Measurements from ENCODE around the gene ARHGAP21. TPM values are rescaled to one million over a fixed set of nuclear protein-coding genes. Genes with fewer than 3 reads are reported as not detected.
A peak's percentile ranks its signal among the peaks of the same experiment; 100 is the strongest.

Gene ARHGAP21
- total RNA-seq, 1 experiment from 2014 or later = 64.2 TPM

DNA sequence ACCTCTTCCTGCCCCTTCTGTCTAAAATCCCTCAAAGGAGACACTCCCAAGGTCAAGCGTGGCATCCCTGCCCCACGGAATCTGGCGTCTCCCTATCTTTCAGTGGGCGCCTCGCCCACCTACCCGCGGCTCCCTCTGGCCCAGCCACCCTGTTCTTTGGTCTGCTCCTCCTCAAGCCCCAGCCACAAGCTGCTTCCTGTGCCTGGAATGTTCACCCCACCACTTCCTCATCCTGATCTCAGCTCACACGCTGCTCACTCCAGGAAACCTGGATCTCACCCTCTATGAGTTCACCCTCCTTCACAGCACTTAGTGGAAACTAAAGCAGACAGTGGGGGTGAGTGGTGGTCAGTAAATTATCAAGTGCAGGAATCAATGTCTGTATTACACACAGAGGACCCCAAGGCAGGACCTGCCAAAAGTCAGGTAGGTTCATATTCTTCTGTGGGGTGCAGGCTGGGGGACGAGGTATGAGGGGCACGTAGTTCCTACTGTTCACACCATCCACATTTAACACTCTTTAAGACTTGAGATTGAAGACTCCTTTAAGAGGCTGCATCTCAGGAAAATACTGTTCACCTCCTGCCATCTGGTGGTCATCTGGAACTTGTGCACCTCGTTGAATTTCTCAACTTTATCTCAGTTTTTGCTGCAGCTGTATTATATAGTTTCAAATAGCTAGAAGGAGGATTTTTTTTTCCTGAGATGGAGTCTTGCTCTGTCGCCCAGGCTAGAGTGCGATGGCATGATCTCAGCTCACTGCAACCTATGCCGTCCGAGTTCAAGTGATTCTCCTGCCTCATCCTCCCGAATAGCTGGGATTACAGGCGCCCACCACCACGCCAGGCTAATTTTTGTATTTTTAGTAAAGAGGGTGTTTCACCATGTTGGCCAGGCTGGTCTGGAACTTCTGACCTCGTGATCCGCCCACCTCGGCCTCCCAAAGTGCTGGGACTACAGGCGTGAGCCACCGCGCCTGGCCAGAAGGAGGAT, 166.6 kb downstream of the ARHGAP21 start:
- Histone ChIP-seq H3K4me1 (replicated peaks) (no peaks in the 10 kb centered on the region), H3K36me3 (no peaks in the 10 kb centered on the region), H3K27ac (no peak overlapping the region), H3K4me3 (no peak overlapping the region), H3K27me3 (replicated peaks) (no peaks in the 10 kb centered on the region), H3K9me3 (replicated peaks) (no peaks in the 10 kb centered on the region)
- peak; percentile 22 to 43 for DNase-seq (ENCODE audit: low read depth in 1 of 2, low spot score in 2 of 2)

DNA sequence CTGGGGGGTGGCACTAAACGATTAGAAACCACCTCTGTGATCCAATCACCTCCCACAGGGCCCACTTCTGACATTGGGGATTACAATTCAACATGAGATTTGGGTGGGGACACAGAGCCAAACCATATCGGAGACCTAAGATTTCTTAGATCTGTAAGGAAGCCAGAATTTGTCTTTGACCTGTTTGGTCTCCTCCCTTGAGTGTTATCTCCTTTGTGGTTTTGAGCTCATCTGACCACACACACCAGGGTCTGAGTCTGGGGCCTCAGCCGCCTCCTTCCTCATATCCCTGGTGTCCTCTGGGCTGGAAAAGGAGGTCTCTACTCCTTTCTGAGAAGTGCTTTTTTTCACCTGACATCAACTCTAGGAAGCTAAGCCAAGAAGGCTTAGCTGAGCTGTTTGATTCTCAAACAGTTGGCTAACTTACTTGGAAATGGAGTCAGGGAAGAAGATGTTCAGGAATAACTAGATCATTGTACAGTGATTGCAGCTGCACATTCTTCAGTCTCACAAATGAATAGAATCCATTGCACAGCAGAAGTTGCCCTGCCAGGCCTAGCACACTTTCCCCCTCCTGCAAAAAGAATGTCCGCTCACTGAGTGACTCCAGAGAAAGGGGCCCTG, 167.4 kb downstream of the ARHGAP21 start:
- no peak overlapping the region for H3K4me3 ChIP-seq
- no peak overlapping the region for H3K27ac ChIP-seq
- H3K27me3 ChIP-seq (replicated peaks) = no peaks in the 10 kb centered on the region
- peak in 1 of 2 experiments; percentile 13 for DNase-seq (ENCODE audit: low read depth in 1 of 2, low spot score in 2 of 2)
- no peaks in the 10 kb centered on the region for H3K36me3 ChIP-seq
- no peaks in the 10 kb centered on the region for H3K4me1 ChIP-seq (replicated peaks)
- H3K9me3 ChIP-seq (replicated peaks) = no peaks in the 10 kb centered on the region

DNA sequence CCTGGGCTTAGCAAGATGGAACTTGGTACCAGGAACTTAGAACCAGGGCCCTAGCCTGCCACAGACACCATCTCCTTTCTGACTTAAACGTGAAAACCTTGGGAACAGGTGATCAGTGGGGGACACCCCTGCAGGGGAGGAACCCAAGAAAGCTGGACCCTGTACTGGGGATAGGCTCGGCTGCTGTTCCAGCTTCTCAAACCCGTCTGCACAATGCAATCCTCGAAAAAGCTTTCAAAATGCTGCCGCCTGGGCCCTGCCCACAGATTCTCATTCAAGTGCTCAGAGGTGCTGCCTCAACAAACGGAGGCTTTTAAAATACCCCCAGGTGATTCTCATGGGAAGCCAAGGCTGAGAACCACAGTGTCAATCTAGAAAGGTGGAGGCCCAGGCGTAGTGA, 169.7 kb downstream of the ARHGAP21 start:
- Histone ChIP-seq H3K27ac (no peak overlapping the region), H3K4me3 (no peak overlapping the region), H3K36me3 (no peaks in the 10 kb centered on the region), H3K4me1 (replicated peaks) (no peaks in the 10 kb centered on the region), H3K9me3 (replicated peaks) (no peaks in the 10 kb centered on the region), H3K27me3 (replicated peaks) (no peaks in the 10 kb centered on the region)
- peak in 1 of 2 experiments; percentile 17 for DNase-seq (ENCODE audit: low read depth in 1 of 2, low spot score in 2 of 2)

DNA sequence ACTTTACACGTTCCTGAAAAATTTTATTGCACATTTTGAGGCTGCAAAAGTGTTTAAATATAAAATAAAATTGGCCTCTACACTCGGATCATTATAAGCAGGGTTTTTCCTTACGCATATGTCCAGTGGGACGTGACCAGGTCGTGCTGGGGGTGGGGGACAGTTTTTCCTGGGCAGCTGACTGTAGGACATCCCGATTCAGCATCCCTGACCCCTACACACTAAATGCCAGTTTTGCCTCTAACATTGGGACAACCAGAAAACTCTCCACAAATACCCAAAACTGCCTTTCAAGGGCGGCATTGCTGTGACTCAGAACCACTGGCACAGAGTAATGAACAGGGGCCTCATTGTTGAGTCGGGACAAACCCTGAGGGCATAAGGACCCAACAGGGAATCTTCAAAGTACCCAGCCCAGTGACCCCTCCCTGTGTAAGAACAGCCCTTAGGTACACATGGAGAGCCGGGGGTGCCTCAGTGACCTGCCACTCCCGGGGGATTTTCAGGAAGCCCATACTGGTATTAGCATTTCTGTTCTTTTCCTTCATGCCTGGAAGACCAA, 170.6 kb downstream of the ARHGAP21 start:
- H3K4me1 ChIP-seq (replicated peaks) = no peaks in the 10 kb centered on the region
- H3K27ac ChIP-seq = no peak overlapping the region
- H3K27me3 ChIP-seq (replicated peaks) = no peaks in the 10 kb centered on the region
- no peak overlapping the region for H3K4me3 ChIP-seq
- DNase-seq (ENCODE audit: low read depth in 1 of 2, low spot score in 2 of 2) = peak in 1 of 2 experiments; percentile 32
- H3K36me3 ChIP-seq = no peaks in the 10 kb centered on the region
- no peaks in the 10 kb centered on the region for H3K9me3 ChIP-seq (replicated peaks)

DNA sequence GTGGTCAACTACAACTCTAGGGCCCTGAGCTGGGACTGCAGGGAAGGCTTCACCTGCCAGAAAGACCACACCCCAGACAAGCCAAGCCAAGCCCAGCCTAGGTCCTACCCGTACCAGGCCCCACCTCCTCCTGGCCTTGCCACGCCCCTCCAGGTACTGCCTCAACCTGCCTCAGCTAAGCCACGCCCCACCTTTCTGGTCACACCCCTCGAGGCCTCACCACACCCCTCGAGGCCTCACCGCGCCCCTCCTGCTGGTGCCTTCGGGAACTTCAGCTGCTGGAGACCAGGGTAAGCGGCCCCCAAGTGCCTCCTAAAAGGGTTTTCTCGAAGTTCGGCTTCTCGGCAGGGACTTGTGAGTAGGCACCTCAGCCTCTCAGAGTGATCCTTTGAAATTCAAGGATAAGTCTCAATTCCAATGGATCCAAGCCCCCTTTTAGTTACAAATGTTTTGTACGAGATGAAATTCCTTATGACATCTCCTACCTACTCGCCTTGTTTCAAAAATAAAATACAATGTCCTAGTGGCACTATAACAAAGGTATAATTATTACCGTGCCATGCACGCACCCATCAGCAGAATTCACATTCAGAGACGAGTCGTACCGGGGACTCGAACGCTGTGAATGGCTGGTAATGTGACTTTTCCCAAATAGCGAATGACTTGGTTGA, 171.2 kb downstream of the ARHGAP21 start:
- H3K4me1 ChIP-seq (replicated peaks) = no peaks in the 10 kb centered on the region
- no peaks in the 10 kb centered on the region for H3K27me3 ChIP-seq (replicated peaks)
- DNase-seq (ENCODE audit: low read depth in 1 of 2, low spot score in 2 of 2) = peak in 1 of 2 experiments; percentile 43

DNA sequence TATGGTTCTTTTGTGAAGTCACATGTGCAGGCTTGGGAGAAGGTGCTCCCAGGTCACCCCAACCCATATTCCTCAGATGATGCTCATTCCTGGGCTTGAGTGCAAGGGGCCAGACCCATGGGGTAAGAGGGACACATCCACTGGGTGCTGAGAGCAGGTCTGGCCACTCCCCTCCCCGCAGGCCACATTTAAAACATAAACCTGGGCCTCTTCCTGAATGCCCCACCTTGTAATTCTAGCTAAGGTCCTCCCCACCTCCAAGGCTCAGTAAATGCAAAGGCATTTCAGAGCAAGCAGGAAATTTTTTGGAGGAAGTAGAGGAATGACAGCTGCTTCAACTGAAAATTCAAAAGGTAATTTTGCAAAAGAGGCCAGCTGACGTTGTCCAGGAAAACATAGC, 172.5 kb downstream of the ARHGAP21 start:
- Histone ChIP-seq H3K36me3 (no peaks in the 10 kb centered on the region), H3K4me1 (replicated peaks) (no peaks in the 10 kb centered on the region), H3K27ac (no peak overlapping the region), H3K9me3 (replicated peaks) (no peaks in the 10 kb centered on the region), H3K27me3 (replicated peaks) (no peaks in the 10 kb centered on the region), H3K4me3 (no peak overlapping the region)
- peak in 1 of 2 experiments; percentile 12 for DNase-seq (ENCODE audit: low read depth in 1 of 2, low spot score in 2 of 2)

More for the DNA sequence above, 171.2 kb downstream of the ARHGAP21 start:
- no peak overlapping the region for H3K27ac ChIP-seq
- H3K36me3 ChIP-seq = no peaks in the 10 kb centered on the region
- H3K9me3 ChIP-seq (replicated peaks) = no peaks in the 10 kb centered on the region
- no peak overlapping the region for H3K4me3 ChIP-seq

DNA sequence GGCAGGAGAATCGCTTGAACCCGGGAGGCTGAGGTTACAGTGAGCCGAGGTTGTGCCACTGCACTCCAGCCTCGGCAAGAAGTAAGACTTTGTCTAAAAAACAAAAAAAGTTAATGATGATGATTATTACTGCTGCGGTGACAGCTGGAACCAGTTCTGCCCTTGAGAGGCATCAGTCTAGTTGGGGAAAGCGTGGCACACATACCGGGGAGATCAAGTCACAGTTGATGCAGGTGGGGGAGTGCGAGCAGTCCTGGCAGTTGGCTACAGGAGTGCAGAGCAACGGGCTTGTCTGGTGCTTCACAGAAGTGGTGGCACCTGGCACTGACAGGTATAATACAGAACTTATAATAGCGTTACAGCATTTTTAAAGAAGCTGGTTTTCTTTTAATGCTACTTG, 173.0 kb downstream of the ARHGAP21 start:
- DNase-seq (ENCODE audit: low read depth in 1 of 2, low spot score in 2 of 2) = peak in 1 of 2 experiments; percentile 15
- H3K27ac ChIP-seq = no peak overlapping the region
- no peaks in the 10 kb centered on the region for H3K4me1 ChIP-seq (replicated peaks)
- H3K27me3 ChIP-seq (replicated peaks) = no peaks in the 10 kb centered on the region
- H3K36me3 ChIP-seq = no peaks in the 10 kb centered on the region
- H3K9me3 ChIP-seq (replicated peaks) = no peaks in the 10 kb centered on the region
- H3K4me3 ChIP-seq = no peak overlapping the region

DNA sequence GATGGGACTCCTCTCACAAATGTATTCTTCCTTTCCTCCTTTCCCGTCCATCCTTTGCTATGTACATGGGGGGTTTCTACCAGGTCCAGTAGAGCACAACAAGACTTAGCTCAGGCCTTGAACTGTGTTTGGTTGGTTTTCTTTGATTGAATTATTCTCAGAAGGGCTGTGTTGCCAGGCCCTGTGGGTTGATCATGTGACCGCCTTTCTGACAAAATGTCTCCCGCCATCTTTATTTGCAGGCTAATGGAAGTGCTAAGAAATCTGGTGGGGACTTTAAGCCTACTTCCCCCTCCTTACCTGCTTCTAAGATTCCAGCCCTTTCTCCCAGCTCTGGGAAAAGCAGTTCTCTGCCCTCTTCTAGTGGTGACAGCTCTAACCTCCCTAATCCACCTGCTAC, 178.1 kb downstream of the ARHGAP21 start:
- no peaks in the 10 kb centered on the region; the same call in 1 of the 2 replicates for H3K9me3 ChIP-seq (replicated peaks)
- no peak for DNase-seq (ENCODE audit: low read depth in 1 of 2, low spot score in 2 of 2)
- no peaks in the 10 kb centered on the region for H3K4me1 ChIP-seq (replicated peaks)
- no peaks in the 10 kb centered on the region for H3K27me3 ChIP-seq (replicated peaks)
- no peak overlapping the region for H3K4me3 ChIP-seq
- H3K27ac ChIP-seq = no peak overlapping the region
- peaks cover 3% of the 10 kb centered on the region for H3K36me3 ChIP-seq

DNA sequence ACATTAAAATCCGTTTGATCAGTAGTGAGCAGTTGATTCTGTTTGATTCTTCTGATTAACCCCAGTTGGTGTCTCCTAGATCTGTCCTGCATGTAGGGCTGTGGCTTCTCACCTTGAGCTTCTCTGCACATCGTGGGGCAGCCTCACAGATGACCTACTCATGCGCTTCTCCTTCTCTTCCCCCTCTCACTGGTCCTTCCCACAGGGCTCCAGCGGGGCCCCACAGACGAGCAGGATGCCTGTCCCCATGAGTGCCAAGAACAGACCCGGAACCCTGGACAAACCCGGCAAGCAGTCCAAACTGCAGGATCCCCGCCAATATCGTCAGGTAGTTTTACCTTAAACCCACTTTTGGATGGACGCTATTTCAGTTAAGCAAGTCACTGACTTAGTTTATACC, 178.9 kb downstream of the ARHGAP21 start:
- no peaks in the 10 kb centered on the region for H3K27me3 ChIP-seq (replicated peaks)
- peaks cover 3% of the 10 kb centered on the region for H3K36me3 ChIP-seq
- H3K4me3 ChIP-seq = no peak overlapping the region
- H3K27ac ChIP-seq = no peak overlapping the region
- no peaks in the 10 kb centered on the region for H3K4me1 ChIP-seq (replicated peaks)
- no peaks in the 10 kb centered on the region; the same call in 1 of the 2 replicates for H3K9me3 ChIP-seq (replicated peaks)
- DNase-seq (ENCODE audit: low read depth in 1 of 2, low spot score in 2 of 2) = no peak

DNA sequence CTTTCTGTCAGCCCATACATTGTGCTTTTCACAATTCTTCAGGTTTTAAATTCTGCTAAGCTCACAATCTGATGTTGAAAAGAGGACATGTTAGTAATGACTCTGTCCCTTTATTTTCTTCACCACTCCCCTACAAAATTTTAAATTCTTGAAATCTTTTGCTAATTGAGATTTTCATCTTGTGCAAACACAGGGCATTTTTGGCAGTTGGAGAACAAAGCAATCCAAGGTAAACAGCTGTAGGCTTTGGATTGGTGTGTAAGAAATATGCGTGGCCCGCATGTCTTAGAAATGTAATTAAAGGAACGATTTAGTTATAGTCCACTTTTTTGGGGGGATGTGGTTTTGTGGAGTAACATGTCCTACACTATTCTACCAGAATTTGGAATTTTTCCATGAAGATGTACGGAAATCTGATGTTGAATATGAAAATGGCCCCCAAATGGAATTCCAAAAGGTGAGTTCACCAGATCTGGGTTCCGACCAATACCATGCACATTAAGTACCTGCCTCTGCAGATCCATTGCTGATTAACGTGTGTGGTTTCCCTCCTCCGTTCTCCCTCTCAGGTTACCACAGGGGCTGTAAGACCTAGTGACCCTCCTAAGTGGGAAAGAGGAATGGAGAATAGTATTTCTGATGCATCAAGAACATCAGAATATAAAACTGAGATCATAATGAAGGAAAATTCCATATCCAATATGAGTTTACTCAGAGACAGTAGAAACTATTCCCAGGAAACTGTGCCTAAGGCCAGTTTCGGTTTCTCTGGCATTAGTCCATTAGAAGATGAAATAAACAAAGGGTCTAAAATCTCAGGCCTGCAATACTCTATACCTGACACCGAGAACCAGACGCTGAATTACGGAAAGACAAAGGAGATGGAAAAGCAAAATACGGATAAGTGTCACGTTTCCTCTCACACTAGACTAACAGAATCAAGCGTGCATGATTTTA, 181.1 kb downstream of the ARHGAP21 start:
- peaks cover 3% of the 10 kb centered on the region for H3K36me3 ChIP-seq
- H3K27ac ChIP-seq = no peak overlapping the region
- no peaks in the 10 kb centered on the region for H3K4me1 ChIP-seq (replicated peaks)
- no peaks in the 10 kb centered on the region; the same call in 1 of the 2 replicates for H3K9me3 ChIP-seq (replicated peaks)
- no peak for DNase-seq (ENCODE audit: low read depth in 1 of 2, low spot score in 2 of 2)
- no peak overlapping the region for H3K4me3 ChIP-seq
- no peaks in the 10 kb centered on the region for H3K27me3 ChIP-seq (replicated peaks)

DNA sequence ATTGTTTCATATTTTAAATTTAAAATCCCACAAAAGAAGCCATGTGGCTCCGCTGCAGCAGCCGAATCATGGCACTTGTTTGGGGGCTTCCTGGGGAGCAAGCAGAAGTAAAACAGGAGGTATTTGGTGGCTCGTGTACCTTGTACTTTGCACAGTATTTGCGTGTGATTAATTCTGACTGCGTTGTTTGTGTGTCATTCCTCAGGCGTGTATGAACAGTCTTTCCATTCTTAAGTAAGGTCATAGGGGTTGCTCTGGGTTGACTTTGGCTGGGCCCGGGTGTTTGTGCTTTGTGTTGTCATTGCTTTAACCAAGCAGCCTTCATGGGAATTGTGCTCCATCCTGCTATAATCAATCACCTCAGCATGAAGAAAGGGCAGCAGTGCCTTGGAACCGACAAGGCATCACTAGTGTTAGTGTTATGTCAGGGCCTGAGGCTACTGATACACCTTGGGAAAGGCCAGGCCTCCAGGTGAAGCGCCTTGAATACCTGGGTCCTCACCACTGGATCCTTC, 182.4 kb downstream of the ARHGAP21 start:
- Histone ChIP-seq H3K36me3 (peaks cover 3% of the 10 kb centered on the region), H3K4me3 (no peak overlapping the region), H3K4me1 (replicated peaks) (no peaks in the 10 kb centered on the region), H3K9me3 (replicated peaks) (no peaks in the 10 kb centered on the region; the same call in 1 of the 2 replicates), H3K27ac (no peak overlapping the region), H3K27me3 (replicated peaks) (no peaks in the 10 kb centered on the region)
- DNase-seq (ENCODE audit: low read depth in 1 of 2, low spot score in 2 of 2) = no peak

DNA sequence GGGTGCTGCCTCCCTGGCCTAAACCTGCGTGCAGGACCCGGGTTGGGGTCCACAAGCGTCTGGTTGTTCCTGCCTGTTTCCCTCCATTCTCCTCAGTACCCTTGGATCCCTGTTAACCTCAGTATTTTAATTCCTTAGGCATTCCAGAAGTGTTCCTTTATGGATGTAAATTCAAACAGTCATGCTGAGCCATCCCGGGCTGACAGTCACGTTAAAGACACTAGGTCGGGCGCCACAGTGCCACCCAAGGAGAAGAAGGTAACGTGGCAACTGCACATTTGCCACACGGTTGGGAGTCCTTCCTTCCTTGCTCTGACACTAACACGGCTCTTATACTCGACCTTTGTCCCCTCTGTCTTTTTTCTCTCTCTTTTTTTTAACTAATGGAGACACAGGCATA, 187.1 kb downstream of the ARHGAP21 start:
- Histone ChIP-seq H3K9me3 (replicated peaks) (no peaks in the 10 kb centered on the region), H3K36me3 (peaks cover 6% of the 10 kb centered on the region), H3K27ac (no peak overlapping the region), H3K27me3 (replicated peaks) (no peaks in the 10 kb centered on the region), H3K4me3 (no peak overlapping the region), H3K4me1 (replicated peaks) (no peaks in the 10 kb centered on the region)
- DNase-seq (ENCODE audit: low read depth in 1 of 2, low spot score in 2 of 2) = no peak

Measured in SJSA1 (cell line).